Measurements from ENCODE around the gene SPECC1L. TPM values are rescaled to one million over a fixed set of nuclear protein-coding genes. Genes with fewer than 3 reads are reported as not detected.

SPECC1L gene
- total RNA-seq, 1 donor from 2014 or later = 46.2 TPM

DNA sequence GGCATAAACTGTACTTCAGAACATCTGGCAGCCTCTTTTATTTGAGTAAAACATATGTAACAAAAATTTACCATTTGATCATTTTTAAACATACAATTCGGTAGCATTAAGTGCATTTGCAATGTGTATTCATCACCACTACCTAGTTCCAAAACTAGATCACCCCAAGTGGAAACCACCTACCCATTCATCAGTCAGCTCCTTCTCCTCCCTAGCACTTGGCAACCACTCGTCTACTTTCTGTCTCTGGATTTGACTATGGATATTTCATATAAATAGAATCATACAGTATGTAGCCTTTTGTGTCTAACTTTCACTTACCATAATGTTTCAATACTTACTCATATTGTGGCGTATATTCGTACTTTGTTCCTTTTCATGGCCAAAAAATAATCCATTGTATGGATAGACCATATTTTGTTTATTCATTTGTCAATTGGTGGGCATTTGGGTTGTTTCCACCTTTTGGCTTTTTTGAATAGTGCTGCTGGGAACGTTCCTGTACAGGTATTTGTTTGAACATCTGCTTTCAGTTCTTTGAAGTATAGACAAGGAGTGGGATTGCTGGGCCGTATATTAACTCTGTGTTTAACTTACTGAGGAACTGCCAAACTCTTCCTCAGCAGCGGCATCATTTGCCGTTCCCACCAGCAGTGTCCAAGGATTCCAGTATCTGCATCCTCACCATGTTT lies 129.5 kb downstream of the SPECC1L start:
- DNase-seq (ENCODE audit: low read depth) = no peak

- no peak for DNase-seq (ENCODE audit: low read depth)
Observed at GRCh38 chr22:24400726-24401596, 130.3 kb downstream of the SPECC1L start.

DNA sequence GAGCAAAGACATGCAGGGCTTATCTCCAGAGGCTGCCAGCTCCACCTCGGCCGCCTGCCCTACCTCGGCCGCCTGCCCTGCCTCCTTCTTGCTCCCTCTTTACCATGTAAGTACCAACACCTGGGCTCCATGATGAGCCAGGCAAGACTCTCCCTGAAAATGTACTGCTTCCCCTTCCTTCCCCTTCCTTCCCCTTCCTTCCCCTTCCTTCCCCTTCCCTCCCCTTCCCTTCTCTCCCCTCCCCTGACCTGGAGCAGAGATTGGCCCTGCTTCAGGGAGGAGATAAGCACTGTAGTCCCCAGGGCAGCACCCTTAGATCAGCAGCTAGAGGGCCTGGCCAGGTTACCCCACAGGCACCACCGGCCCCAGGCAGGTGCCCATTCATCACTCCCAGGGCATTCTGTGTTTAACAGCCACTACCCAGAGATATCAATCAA lies 131.3 kb downstream of the SPECC1L start:
- no peak for DNase-seq (ENCODE audit: low read depth)

GRCh38 chr22:24402460-24403192 lies 132.0 kb downstream of the SPECC1L start:
- DNase-seq (ENCODE audit: low read depth) = peak; percentile 98

DNA sequence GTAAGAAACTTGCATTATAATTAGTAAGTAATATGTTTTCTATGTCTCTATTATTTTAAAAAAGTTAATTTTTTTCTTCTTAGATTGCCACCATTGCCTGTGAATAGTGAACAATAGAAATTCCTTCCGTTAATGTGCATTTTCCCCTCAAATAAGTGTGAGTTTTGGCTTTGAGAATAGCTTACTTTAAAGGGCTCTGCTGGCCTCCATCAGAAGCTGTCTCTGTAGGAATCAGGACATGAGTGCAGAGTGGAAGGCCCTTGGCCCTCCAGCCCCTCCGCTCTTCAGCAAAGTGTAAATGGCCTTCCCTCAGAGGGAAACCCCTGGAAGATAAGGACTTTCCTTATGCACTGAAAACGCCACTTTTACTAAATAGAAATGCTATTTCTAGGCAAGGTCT lies 132.7 kb downstream of the SPECC1L start:
- DNase-seq (ENCODE audit: low read depth) = no peak

GRCh38 chr22:24404561-24405275 lies 134.1 kb downstream of the SPECC1L start:
- no peak for DNase-seq (ENCODE audit: low read depth)

DNA sequence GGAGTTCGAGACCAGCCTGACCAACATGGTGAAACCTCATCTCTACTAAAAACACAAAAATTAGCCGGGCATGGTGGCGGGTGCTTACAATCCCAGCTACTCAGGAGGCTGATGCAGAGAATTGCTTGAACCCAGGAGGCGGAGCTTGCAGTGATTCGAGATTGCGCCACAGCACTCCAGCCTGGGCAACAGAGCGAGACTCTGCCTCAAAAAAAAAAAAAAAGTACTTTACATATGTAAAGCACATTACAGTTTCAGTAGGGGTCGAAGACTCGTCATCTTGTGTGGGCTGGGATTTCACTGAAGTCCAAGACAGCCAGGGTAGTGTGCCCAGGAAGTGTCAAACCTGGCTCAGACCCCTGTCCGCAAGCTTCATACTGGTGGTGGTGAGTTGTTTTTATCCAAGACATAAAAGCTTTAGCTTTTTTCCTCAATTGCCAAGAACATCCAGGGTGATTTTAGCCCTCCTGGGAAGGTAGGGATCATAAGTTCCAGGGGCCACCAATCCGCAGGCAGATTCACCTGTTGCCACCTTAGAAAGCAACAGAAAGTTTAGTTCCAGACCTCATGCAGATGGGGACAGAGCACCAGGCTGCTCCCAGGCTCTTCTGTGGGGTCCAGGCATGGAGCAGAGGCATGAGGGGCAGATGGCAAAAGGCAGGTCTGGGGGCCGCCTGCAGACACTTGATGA lies 135.1 kb downstream of the SPECC1L start:
- no peak for DNase-seq (ENCODE audit: low read depth)

- DNase-seq (ENCODE audit: low read depth) = no peak
Observed at GRCh38 chr22:24406322-24407277, 136.0 kb downstream of the SPECC1L start.

- DNase-seq (ENCODE audit: low read depth) = no peak
Observed at GRCh38 chr22:24407278-24407665, 136.6 kb downstream of the SPECC1L start.

GRCh38 chr22:24407884-24408283 lies 137.3 kb downstream of the SPECC1L start:
- no peak for DNase-seq (ENCODE audit: low read depth)

- DNase-seq (ENCODE audit: low read depth) = no peak
Observed at GRCh38 chr22:24408630-24409029, 138.0 kb downstream of the SPECC1L start.

DNA sequence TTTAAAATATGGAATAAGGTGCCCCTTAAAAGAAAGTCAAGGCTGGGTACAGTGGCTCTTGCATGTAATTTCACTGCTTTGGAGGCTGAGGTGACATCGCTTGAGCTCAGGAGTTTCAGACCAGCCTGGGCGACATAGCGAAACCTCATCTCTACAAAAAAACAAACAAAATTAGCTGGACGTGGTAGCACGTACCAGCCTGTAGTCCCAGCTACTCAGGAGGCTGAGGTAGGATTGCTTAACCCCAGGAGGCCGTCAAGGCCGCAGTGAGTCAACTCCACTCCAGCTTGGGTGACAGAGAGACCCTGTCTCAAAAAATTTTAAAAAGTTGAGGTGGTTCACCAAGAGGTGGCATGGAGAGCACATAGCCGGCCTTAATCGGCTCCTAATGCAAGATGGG lies 139.1 kb downstream of the SPECC1L start:
- DNase-seq (ENCODE audit: low read depth) = no peak

GRCh38 chr22:24410110-24410856 lies 139.7 kb downstream of the SPECC1L start:
- DNase-seq (ENCODE audit: low read depth) = peak; percentile 59

DNA sequence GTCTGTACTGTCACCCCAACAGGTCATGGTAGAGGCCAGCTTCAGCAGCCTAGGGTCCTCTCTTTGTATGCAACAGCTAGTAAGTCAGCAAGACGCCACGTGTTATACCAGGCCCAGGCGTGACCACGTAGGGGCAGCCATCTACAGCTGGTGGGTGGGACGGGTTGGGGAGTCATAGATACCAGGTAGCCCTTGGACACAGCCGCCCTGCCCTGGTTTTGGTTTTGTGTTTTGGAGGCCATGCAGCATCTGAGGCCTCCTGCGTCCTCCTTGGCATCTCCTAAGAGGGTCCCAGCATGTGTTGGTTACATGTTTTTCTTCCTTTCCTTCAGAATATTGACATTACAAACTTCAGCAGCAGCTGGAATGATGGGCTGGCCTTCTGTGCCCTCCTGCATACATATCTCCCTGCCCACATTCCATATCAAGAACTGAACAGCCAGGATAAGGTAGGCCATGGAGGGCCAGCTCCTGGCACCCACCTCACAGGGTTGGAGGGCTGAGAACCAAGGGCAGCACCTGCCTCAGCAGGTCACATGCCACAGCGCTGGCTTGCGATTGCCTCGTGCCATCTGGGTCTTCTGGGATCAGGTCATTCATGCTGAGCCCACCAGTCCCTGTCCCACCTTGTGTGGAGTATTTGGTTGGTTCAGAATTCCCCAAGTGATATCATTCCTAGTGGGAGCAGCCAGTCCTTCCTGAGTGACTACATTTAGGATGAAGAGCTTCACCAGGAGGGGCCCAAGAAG lies 140.8 kb downstream of the SPECC1L start:
- no peak for DNase-seq (ENCODE audit: low read depth)

- DNase-seq (ENCODE audit: low read depth) = no peak
Observed at GRCh38 chr22:24412274-24412673, 141.6 kb downstream of the SPECC1L start.

DNA sequence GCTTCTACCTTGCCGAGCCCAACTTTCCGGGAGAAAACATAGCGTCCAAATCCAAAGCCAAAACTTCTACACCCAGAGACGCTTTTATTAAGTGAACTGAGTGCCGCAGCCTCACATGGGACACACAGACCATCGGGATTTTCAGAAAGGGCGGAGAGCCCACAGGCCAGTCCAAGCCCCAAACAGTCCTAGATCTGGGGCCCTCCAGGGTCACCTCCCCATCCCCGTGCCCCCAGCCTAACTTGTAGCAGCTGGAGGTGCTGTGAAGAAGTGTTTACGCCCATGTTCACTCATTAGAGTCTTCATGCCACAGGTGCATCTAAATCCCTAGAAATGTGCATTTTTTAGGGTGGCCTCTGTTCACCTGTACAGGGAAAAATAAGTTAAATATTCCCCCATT lies 142.6 kb downstream of the SPECC1L start:
- DNase-seq (ENCODE audit: low read depth) = no peak

- DNase-seq (ENCODE audit: low read depth) = no peak
Observed at GRCh38 chr22:24413736-24414385, 143.2 kb downstream of the SPECC1L start.

DNA sequence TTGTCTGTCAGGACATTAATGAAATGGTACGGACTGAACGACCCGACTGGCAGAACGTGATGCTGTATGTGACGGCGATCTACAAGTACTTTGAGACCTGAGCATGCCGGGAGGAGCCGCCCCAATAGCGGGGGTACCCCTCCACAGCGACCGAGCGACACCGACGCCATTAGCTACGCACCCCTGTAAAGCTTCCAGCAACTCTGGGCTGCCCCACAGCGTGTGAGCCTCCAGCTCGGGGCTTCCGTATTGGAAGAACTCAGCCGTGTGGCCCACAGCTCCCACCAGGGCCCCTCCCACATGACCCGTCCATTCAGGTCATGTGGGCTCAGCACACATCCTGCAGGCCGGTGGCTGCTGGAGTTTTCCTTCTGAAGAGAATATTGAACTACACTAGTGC lies 143.9 kb downstream of the SPECC1L start:
- DNase-seq (ENCODE audit: low read depth) = no peak
